ENCODE data around the gene MSI2. TPM values are rescaled to one million over a fixed set of nuclear protein-coding genes. Genes with fewer than 3 reads are reported as not detected.

The MSI2 gene
- total RNA-seq, 1 donor from 2014 or later, result 67.9 TPM

DNA sequence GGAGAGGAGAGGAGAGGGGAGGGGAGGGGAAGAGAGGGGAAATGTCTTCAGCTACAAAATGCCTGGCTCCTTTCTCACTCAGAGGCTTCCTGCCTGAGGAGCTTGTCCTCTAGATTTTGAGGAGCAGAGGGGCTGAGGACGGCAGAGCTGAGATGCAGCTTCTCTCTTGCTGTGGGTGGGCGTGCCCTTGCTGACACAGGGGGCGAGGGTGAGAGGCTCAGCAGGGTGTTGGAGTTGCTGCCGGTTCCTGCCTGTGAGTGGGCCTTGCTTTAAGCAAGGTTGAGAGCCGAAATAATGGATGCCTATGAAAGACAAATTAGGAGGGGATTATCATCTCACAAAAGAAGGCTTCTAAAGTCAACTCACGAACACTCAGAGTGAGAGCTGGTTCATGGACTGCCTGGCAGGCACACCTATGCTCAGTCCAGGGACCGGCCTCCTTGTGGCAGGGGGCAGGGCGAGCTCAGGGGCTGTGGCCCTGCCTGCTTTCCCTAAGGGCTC lies 215.6 kb downstream of the MSI2 start:
- Histone ChIP-seq H3K27ac (ENCODE audit: low read depth, low read length) (no peak overlapping the region), H3K9me3 (ENCODE audit: insufficient read depth, low read depth, low read length) (no peaks in the 10 kb centered on the region), H3K79me2 (ENCODE audit: insufficient read depth, low read length) (no peaks in the 10 kb centered on the region), H3K36me3 (ENCODE audit: insufficient read depth, low read length) (no peaks in the 10 kb centered on the region), H4K20me1 (ENCODE audit: insufficient read depth, low read length) (peaks cover 3% of the 10 kb centered on the region), H3K4me3 (ENCODE audit: insufficient read depth, low read depth, low read length) (no peak overlapping the region), H3K27me3 (ENCODE audit: insufficient read depth, low read length) (no peaks in the 10 kb centered on the region), H3K4me1 (ENCODE audit: insufficient read depth, low read length) (peaks cover 24% of the 10 kb centered on the region), H3K9ac (ENCODE audit: low read length) (peak overlapping the region; percentile 13), H3K4me2 (ENCODE audit: low read length) (no peak overlapping the region), H2AFZ (ENCODE audit: low read depth, low read length) (no peak overlapping the region)
- TF ChIP-seq, protein P1, sequence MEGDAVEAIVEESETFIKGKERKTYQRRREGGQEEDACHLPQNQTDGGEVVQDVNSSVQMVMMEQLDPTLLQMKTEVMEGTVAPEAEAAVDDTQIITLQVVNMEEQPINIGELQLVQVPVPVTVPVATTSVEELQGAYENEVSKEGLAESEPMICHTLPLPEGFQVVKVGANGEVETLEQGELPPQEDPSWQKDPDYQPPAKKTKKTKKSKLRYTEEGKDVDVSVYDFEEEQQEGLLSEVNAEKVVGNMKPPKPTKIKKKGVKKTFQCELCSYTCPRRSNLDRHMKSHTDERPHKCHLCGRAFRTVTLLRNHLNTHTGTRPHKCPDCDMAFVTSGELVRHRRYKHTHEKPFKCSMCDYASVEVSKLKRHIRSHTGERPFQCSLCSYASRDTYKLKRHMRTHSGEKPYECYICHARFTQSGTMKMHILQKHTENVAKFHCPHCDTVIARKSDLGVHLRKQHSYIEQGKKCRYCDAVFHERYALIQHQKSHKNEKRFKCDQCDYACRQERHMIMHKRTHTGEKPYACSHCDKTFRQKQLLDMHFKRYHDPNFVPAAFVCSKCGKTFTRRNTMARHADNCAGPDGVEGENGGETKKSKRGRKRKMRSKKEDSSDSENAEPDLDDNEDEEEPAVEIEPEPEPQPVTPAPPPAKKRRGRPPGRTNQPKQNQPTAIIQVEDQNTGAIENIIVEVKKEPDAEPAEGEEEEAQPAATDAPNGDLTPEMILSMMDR (IDR thresholded peaks at IDR 0.05; ENCODE audit: insufficient read depth, low read depth, low read length), result no peak
- no peak for TF ChIP-seq EZH2 (IDR thresholded peaks at IDR 0.05; ENCODE audit: insufficient read depth, low read length)
- no peaks in the 10 kb centered on the region for H3K9me3 Mint-ChIP-seq (ENCODE audit: unreplicated experiment)
- FAIRE-seq (no peak), DNase-seq (ENCODE audit: low read depth) (no peak)
- H3K4me1 Mint-ChIP-seq (ENCODE audit: low read depth, unreplicated experiment), result peaks cover 39% of the 10 kb centered on the region
- H3K27ac Mint-ChIP-seq (ENCODE audit: unreplicated experiment), result no peak overlapping the region
- peak overlapping the region; percentile 50 for H3K4me3 Mint-ChIP-seq (ENCODE audit: unreplicated experiment)
- no peaks in the 10 kb centered on the region for H3K36me3 Mint-ChIP-seq (ENCODE audit: low read depth, unreplicated experiment)
- no peaks in the 10 kb centered on the region for H3K27me3 Mint-ChIP-seq (ENCODE audit: low read depth, unreplicated experiment)

DNA sequence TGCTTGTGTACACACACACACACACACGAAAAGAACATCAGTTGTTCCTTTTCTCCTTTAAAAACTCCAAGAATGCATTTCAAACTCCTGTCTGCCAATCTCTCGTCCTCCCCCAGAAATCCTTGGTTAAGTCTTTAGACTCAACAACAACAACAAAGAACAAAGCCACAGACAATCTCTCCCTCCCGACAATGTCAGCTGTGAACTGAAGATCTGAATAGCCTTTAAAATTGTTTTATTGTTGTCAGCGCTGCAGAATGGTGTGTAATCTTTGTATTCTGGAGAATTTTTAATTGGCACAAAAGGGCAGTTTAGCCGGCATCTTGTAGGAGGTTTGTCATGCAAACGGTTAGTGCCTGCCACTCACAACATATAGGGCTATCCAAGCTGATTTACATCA lies 219.5 kb downstream of the MSI2 start:
- H3K79me2 ChIP-seq (ENCODE audit: insufficient read depth, low read length), result no peaks in the 10 kb centered on the region
- no peak overlapping the region for H3K27ac ChIP-seq (ENCODE audit: low read depth, low read length)
- no peaks in the 10 kb centered on the region for H3K36me3 ChIP-seq (ENCODE audit: insufficient read depth, low read length)
- H3K27me3 Mint-ChIP-seq (ENCODE audit: low read depth, unreplicated experiment), result no peaks in the 10 kb centered on the region
- H3K27me3 ChIP-seq (ENCODE audit: insufficient read depth, low read length), result no peaks in the 10 kb centered on the region
- no peaks in the 10 kb centered on the region for H3K9me3 Mint-ChIP-seq (ENCODE audit: unreplicated experiment)
- FAIRE-seq (no peak), DNase-seq (ENCODE audit: low read depth) (no peak)
- H3K4me2 ChIP-seq (ENCODE audit: low read length), result peak overlapping the region; percentile 3
- H3K9me3 ChIP-seq (ENCODE audit: insufficient read depth, low read depth, low read length), result no peaks in the 10 kb centered on the region
- no peak for TF ChIP-seq EZH2 (IDR thresholded peaks at IDR 0.05; ENCODE audit: insufficient read depth, low read length)
- TF ChIP-seq, protein P1 (IDR thresholded peaks at IDR 0.05; ENCODE audit: insufficient read depth, low read depth, low read length), result no peak
- H3K4me1 ChIP-seq (ENCODE audit: insufficient read depth, low read length), result peaks cover 45% of the 10 kb centered on the region
- peaks cover 47% of the 10 kb centered on the region for H3K4me1 Mint-ChIP-seq (ENCODE audit: low read depth, unreplicated experiment)
- no peak overlapping the region for H3K4me3 Mint-ChIP-seq (ENCODE audit: unreplicated experiment)
- H3K36me3 Mint-ChIP-seq (ENCODE audit: low read depth, unreplicated experiment), result peaks cover 6% of the 10 kb centered on the region
- peaks cover 3% of the 10 kb centered on the region for H4K20me1 ChIP-seq (ENCODE audit: insufficient read depth, low read length)
- H3K4me3 ChIP-seq (ENCODE audit: insufficient read depth, low read depth, low read length), result no peak overlapping the region
- no peak overlapping the region for H2AFZ ChIP-seq (ENCODE audit: low read depth, low read length)
- no peak overlapping the region for H3K27ac Mint-ChIP-seq (ENCODE audit: unreplicated experiment)
- no peak overlapping the region for H3K9ac ChIP-seq (ENCODE audit: low read length)

DNA sequence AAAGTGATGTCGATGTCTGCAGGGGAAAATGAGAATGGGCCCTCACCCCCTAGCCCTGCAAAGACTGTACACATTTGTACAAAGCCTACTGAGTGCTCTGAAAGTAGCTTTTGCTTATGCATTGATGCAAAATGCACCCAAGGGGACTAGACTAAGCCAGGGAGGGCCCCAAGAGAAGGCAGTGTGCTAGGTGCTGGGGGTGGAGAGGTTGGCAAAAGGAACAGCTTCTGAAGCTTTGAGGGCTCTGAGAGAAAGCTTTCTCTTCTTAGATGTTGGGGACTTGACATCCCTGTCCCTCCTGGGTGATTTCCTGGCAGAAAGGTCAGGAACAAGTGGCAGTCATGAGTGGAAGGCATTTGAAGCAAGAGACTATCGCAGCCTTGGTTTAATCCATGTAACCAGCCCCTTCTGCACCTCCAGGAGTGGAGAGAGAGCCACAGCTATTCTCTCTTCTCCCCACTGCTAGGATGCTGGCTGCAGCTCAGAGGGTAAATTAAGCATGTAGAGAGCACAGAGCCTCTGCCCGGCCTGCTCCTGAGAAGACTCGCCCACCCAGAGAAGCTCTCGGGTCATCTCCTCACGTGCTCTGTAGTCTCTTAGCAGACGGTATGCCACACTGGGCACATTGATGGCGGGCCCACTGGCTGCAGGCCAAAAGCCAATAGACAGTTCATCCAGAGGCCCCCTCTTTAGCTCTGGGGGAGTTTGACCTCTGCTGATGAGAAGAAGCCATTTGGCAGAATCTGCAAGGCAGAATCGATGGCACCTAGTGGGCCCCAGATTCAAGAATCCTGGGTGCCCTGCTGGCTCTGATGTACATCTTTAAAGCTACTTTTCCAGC lies 221.4 kb downstream of the MSI2 start:
- Mint-ChIP-seq H3K4me1 (ENCODE audit: low read depth, unreplicated experiment) (peaks cover 59% of the 10 kb centered on the region), H3K9me3 (ENCODE audit: unreplicated experiment) (no peaks in the 10 kb centered on the region)

More for the DNA sequence above, 221.4 kb downstream of the MSI2 start:
- Histone ChIP-seq H3K4me2 (ENCODE audit: low read length) (no peak overlapping the region), H3K79me2 (ENCODE audit: insufficient read depth, low read length) (no peaks in the 10 kb centered on the region), H3K9me3 (ENCODE audit: insufficient read depth, low read depth, low read length) (no peaks in the 10 kb centered on the region), H2AFZ (ENCODE audit: low read depth, low read length) (no peak overlapping the region), H4K20me1 (ENCODE audit: insufficient read depth, low read length) (peaks cover 3% of the 10 kb centered on the region), H3K27ac (ENCODE audit: low read depth, low read length) (peak overlapping the region; percentile 53), H3K9ac (ENCODE audit: low read length) (peak overlapping the region; percentile 28), H3K27me3 (ENCODE audit: insufficient read depth, low read length) (no peaks in the 10 kb centered on the region), H3K4me3 (ENCODE audit: insufficient read depth, low read depth, low read length) (no peak overlapping the region), H3K4me1 (ENCODE audit: insufficient read depth, low read length) (peaks cover 58% of the 10 kb centered on the region), H3K36me3 (ENCODE audit: insufficient read depth, low read length) (no peaks in the 10 kb centered on the region)
- no peak overlapping the region for H3K27ac Mint-ChIP-seq (ENCODE audit: unreplicated experiment)
- H3K36me3 Mint-ChIP-seq (ENCODE audit: low read depth, unreplicated experiment), result peaks cover 6% of the 10 kb centered on the region
- H3K4me3 Mint-ChIP-seq (ENCODE audit: unreplicated experiment), result no peak overlapping the region
- no peaks in the 10 kb centered on the region for H3K27me3 Mint-ChIP-seq (ENCODE audit: low read depth, unreplicated experiment)
- TF ChIP-seq EZH2 (IDR thresholded peaks at IDR 0.05; ENCODE audit: insufficient read depth, low read length), result no peak
- TF ChIP-seq, protein P1 (IDR thresholded peaks at IDR 0.05; ENCODE audit: insufficient read depth, low read depth, low read length), result no peak
- FAIRE-seq (no peak), DNase-seq (ENCODE audit: low read depth) (no peak)
